Neural cell (in vitro differentiated cells): ENCODE results near the gene GLT8D2. TPM values are rescaled to one million over a fixed set of nuclear protein-coding genes. Genes with fewer than 3 reads are reported as not detected.

ENCODE experiments used
- H2AFZ ChIP-seq: fragments of 200-600, 300-800 bp; sonication (generic), shearing (Covaris generic); 2 replicates; pipeline ENCODE4 v1.6.0; 2014; ENCODE audit warnings: low read depth, mild to moderate bottlenecking, antibody characterized with exemption, low read length, moderate library complexity
- H3F3A ChIP-seq: fragments of 200-600 bp; shearing (Covaris generic); 2 replicates; pipeline ENCODE4 v1.6.1; 2016; ENCODE audit warnings: mild to moderate bottlenecking, moderate library complexity, mixed read lengths, antibody characterized with exemption, low read length; ENCODE audit not compliant: insufficient read depth, poor library complexity, severe bottlenecking
- H3K27ac ChIP-seq: fragments of 200-600, 300-800 bp; sonication (generic), shearing (Covaris generic); 2 replicates; pipeline ENCODE4 v1.5.1; 2014; ENCODE audit warnings: mild to moderate bottlenecking, low read length, moderate library complexity
- H3K27me3 ChIP-seq: fragments of 300-800, 200-600 bp; sonication (generic), shearing (Covaris generic); 2 replicates; pipeline ENCODE4 v1.6.0; 2014; ENCODE audit warnings: mild to moderate bottlenecking, low read depth, low read length, moderate library complexity; ENCODE audit not compliant: insufficient read depth
- H3K36me3 ChIP-seq: fragments of 300-800, 200-600 bp; sonication (generic), shearing (Covaris generic); 2 replicates; pipeline ENCODE4 v1.5.1; 2014; ENCODE audit warnings: mild to moderate bottlenecking, antibody characterized with exemption, low read length, moderate library complexity; ENCODE audit not compliant: insufficient read depth
- H3K4me2 ChIP-seq: fragments of 300-800, 200-600 bp; sonication (generic), shearing (Covaris generic); 2 replicates; pipeline ENCODE4 v1.6.0; 2014; ENCODE audit warnings: mild to moderate bottlenecking, low read length
- H3K4me3 ChIP-seq: fragments of 300-800, 200-600 bp; sonication (generic), shearing (Covaris generic); 2 replicates; pipeline ENCODE4 v1.5.1; 2014; ENCODE audit warnings: mild to moderate bottlenecking, low read length, moderate library complexity
- H3K79me2 ChIP-seq: fragments of 200-600 bp; shearing (Covaris generic); replicated peaks from 2 replicates; pipeline ENCODE4 v1.6.0; 2014; ENCODE audit warnings: mild to moderate bottlenecking, low read length, moderate library complexity; ENCODE audit not compliant: insufficient read depth
- H3K9ac ChIP-seq: fragments of 300-800, 200-600 bp; sonication (generic), shearing (Covaris generic); 2 replicates; pipeline ENCODE4 v1.6.1; 2016; ENCODE audit warnings: mild to moderate bottlenecking, low read length, mixed read lengths
- H3K9me2 ChIP-seq: fragments of 200-600 bp; shearing (Covaris generic); 2 replicates; pipeline ENCODE4 v1.6.1; 2016; ENCODE audit warnings: mild to moderate bottlenecking, low read length, mixed read lengths; ENCODE audit not compliant: insufficient read depth
- H3K9me3 ChIP-seq: fragments of 200-600, 300-800 bp; sonication (generic), shearing (Covaris generic); 2 replicates; pipeline ENCODE4 v1.6.1; 2016; ENCODE audit warnings: mild to moderate bottlenecking, mixed run types, low read length, moderate library complexity, mixed read lengths
- H4K20me1 ChIP-seq: fragments of 200-600 bp; shearing (Covaris generic); 2 replicates; pipeline ENCODE4 v1.6.1; 2016; ENCODE audit warnings: mild to moderate bottlenecking, mixed run types; ENCODE audit not compliant: insufficient read depth
- EP300 ChIP-seq: fragments of 450-650 bp; conservative IDR thresholded peaks from 2 replicates; pipeline ENCODE4 v1.6.1; 2014; ENCODE audit warnings: antibody characterized with exemption, mild to moderate bottlenecking, moderate library complexity; ENCODE audit not compliant: poor library complexity, severe bottlenecking
- EZH2 ChIP-seq: fragments of 200-600, 300-800 bp; shearing (Covaris generic), sonication (generic); IDR thresholded peaks from 2 replicates; pipeline ENCODE4 v1.6.1; 2014; ENCODE audit warnings: antibody characterized with exemption, low read length, borderline replicate concordance, mild to moderate bottlenecking; ENCODE audit not compliant: insufficient read depth, poor library complexity, severe bottlenecking
- MXI1 ChIP-seq: fragments of 450-650 bp; conservative IDR thresholded peaks from 2 replicates; pipeline ENCODE4 v1.6.1; 2014; ENCODE audit warnings: antibody characterized with exemption, mild to moderate bottlenecking; ENCODE audit not compliant: poor library complexity, severe bottlenecking
- POLR2AphosphoS5 ChIP-seq: IDR thresholded peaks from 2 replicates; pipeline ENCODE4 v1.6.1; 2012
- RAD21 ChIP-seq: fragments of 450-650 bp; conservative IDR thresholded peaks from 2 replicates; pipeline ENCODE4 v1.6.1; 2014; ENCODE audit warnings: antibody characterized with exemption, mild to moderate bottlenecking, moderate library complexity
- SMC3 ChIP-seq: fragments of 450-650 bp; conservative IDR thresholded peaks from 2 replicates; pipeline ENCODE4 v1.6.1; 2014; ENCODE audit warnings: antibody characterized with exemption, mild to moderate bottlenecking, moderate library complexity; ENCODE audit not compliant: poor library complexity
- TAF1 ChIP-seq: IDR thresholded peaks from 2 replicates; pipeline ENCODE4 v1.6.1; 2012; ENCODE audit warnings: low read depth
- polyA plus RNA-seq: library from polyadenylated mRNA; depleted of rRNA; stranded (reverse); fragments of >200 nt; gene quantifications from 2 replicates; pipeline ENCODE4 v1.2.3, GENCODE V29; 2014
- TF ChIP-seq, protein P1 (sequence below): fragments of 450-650 bp; IDR thresholded peaks from 2 replicates; pipeline ENCODE4 v1.5.1; 2014; ENCODE audit warnings: antibody characterized with exemption, mild to moderate bottlenecking, moderate library complexity; ENCODE audit not compliant: poor library complexity, severe bottlenecking
- TF ChIP-seq, protein P2 (sequence below): IDR thresholded peaks from 2 replicates; pipeline ENCODE4 v1.6.1; 2012; ENCODE audit warnings: borderline replicate concordance

Gene GLT8D2
- polyA plus RNA-seq, 1 donor from 2014 or later, result 8.3 TPM

DNA sequence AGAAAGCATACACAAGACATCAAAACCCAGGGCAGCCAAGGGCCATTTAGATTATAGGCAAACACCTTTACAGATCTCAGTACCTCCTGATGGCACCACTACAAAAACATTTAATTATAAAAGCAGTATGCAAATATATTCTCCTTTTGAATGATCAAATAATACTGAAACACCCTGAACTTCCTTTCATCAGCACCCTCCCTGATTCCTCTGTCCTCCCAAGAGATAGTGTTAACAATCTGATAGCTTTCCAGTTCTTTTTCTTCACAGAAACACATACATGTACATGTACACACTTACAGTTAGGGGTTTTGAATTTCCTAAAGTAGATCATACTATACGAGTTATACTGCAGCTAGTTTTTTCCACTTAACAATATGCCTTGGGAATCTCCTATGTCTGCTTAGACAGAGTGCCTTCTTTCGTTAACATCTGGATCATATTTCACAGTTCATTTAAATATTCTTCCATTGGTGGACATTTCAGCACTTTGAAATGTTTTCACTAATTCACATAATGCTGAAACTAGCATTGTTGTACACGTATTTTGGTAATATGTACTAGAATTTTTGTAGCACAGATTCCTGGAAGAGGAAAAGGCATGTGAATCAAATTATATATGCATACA, 49.1 kb downstream of the GLT8D2 start:
- no peaks in the 10 kb centered on the region for H3K27me3 ChIP-seq
- no peak overlapping the region for H3K4me3 ChIP-seq
- H3K9ac ChIP-seq, result no peak overlapping the region
- H3K9me3 ChIP-seq, result no peaks in the 10 kb centered on the region
- H3K9me2 ChIP-seq, result no peaks in the 10 kb centered on the region
- TF ChIP-seq TAF1, result no peak
- TF ChIP-seq RAD21, result no peak
- TF ChIP-seq EP300, result no peak
- TF ChIP-seq MXI1, result no peak
- TF ChIP-seq, protein P1, sequence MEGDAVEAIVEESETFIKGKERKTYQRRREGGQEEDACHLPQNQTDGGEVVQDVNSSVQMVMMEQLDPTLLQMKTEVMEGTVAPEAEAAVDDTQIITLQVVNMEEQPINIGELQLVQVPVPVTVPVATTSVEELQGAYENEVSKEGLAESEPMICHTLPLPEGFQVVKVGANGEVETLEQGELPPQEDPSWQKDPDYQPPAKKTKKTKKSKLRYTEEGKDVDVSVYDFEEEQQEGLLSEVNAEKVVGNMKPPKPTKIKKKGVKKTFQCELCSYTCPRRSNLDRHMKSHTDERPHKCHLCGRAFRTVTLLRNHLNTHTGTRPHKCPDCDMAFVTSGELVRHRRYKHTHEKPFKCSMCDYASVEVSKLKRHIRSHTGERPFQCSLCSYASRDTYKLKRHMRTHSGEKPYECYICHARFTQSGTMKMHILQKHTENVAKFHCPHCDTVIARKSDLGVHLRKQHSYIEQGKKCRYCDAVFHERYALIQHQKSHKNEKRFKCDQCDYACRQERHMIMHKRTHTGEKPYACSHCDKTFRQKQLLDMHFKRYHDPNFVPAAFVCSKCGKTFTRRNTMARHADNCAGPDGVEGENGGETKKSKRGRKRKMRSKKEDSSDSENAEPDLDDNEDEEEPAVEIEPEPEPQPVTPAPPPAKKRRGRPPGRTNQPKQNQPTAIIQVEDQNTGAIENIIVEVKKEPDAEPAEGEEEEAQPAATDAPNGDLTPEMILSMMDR, result no peak
- TF ChIP-seq EZH2, result no peak
- no peak for TF ChIP-seq POLR2AphosphoS5
- TF ChIP-seq, protein P2, sequence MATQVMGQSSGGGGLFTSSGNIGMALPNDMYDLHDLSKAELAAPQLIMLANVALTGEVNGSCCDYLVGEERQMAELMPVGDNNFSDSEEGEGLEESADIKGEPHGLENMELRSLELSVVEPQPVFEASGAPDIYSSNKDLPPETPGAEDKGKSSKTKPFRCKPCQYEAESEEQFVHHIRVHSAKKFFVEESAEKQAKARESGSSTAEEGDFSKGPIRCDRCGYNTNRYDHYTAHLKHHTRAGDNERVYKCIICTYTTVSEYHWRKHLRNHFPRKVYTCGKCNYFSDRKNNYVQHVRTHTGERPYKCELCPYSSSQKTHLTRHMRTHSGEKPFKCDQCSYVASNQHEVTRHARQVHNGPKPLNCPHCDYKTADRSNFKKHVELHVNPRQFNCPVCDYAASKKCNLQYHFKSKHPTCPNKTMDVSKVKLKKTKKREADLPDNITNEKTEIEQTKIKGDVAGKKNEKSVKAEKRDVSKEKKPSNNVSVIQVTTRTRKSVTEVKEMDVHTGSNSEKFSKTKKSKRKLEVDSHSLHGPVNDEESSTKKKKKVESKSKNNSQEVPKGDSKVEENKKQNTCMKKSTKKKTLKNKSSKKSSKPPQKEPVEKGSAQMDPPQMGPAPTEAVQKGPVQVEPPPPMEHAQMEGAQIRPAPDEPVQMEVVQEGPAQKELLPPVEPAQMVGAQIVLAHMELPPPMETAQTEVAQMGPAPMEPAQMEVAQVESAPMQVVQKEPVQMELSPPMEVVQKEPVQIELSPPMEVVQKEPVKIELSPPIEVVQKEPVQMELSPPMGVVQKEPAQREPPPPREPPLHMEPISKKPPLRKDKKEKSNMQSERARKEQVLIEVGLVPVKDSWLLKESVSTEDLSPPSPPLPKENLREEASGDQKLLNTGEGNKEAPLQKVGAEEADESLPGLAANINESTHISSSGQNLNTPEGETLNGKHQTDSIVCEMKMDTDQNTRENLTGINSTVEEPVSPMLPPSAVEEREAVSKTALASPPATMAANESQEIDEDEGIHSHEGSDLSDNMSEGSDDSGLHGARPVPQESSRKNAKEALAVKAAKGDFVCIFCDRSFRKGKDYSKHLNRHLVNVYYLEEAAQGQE, result no peak
- no peak for TF ChIP-seq SMC3
- H3K79me2 ChIP-seq, result no peaks in the 10 kb centered on the region
- H3F3A ChIP-seq, result no peaks in the 10 kb centered on the region
- H3K4me2 ChIP-seq, result no peak overlapping the region
- H2AFZ ChIP-seq, result no peak overlapping the region
- H3K36me3 ChIP-seq, result no peaks in the 10 kb centered on the region
- no peaks in the 10 kb centered on the region for H4K20me1 ChIP-seq
- H3K27ac ChIP-seq, result no peak overlapping the region

DNA sequence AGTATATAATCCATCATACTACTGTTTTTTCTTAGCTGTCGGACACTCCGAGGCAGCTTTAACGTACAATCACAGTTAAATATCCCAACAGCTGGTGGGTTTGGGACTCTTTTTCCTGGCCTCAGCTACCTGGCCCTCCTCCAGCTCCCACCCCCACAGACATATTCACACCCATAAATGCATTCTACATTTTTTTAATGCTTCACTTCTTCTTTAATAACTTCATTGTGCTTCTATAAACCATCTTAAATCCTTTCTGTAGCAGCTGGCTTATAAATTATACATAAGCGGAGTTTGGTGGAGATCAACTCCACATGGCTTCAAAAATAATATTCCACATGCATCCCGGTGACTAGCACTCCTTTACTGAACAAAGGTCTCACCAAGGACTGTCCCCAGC, 51.0 kb downstream of the GLT8D2 start:
- no peak for TF ChIP-seq MXI1
- TF ChIP-seq SMC3, result no peak
- TF ChIP-seq EP300, result no peak
- no peak for TF ChIP-seq RAD21
- no peak for TF ChIP-seq EZH2
- TF ChIP-seq, protein P2, result no peak
- no peak for TF ChIP-seq TAF1
- Histone ChIP-seq H3K9me2 (no peaks in the 10 kb centered on the region), H3K36me3 (no peaks in the 10 kb centered on the region), H3K4me2 (no peak overlapping the region), H3K79me2 (no peaks in the 10 kb centered on the region), H3K27me3 (no peaks in the 10 kb centered on the region), H3F3A (no peaks in the 10 kb centered on the region), H3K9me3 (no peaks in the 10 kb centered on the region), H3K4me3 (no peak overlapping the region), H4K20me1 (no peaks in the 10 kb centered on the region), H3K9ac (no peak overlapping the region), H2AFZ (no peak overlapping the region), H3K27ac (no peak overlapping the region)
